Ascending aorta (tissue), 2 donors: ENCODE measurements around the gene LMTK2. TPM values are rescaled to one million over a fixed set of nuclear protein-coding genes. Genes with fewer than 3 reads are reported as not detected.

Experiments
- DNase-seq, 2 donors: peaks; one replicate each; pipeline ENCODE4 v3.0.0-alpha.2; 2019; ENCODE audit warnings: low spot score in 2 of 2
- H3K27ac ChIP-seq, 2 donors: fragments of 200-600 bp; sonication (generic); one replicate each; pipeline ENCODE4 v1.5.1; 2016 to 2017; ENCODE audit warnings: mild to moderate bottlenecking in 1 of 2
- H3K27me3 ChIP-seq: fragments of 200-600 bp; sonication (generic); one replicate; pipeline ENCODE4 v1.5.1; 2017
- H3K36me3 ChIP-seq, 2 donors: fragments of 200-600 bp; sonication (generic); one replicate each; pipeline ENCODE4 v1.5.1; 2016
- H3K4me1 ChIP-seq, 2 donors: fragments of 200-600 bp; sonication (generic); one replicate each; pipeline ENCODE4 v1.5.1; 2016 to 2017; ENCODE audit warnings: mild to moderate bottlenecking in 1 of 2
- H3K4me3 ChIP-seq, 2 donors: fragments of 200-600 bp; sonication (generic); one replicate each; pipeline ENCODE4 v1.5.1; 2016 to 2017; ENCODE audit warnings: mild to moderate bottlenecking in 1 of 2
- H3K9me3 ChIP-seq, 2 donors: fragments of 200-600 bp; sonication (generic); one replicate each; pipeline ENCODE4 v1.5.1; 2016
- intact Hi-C: fragments of 100-400 bp; cut with DNase I; formaldehyde crosslinking; loops from one replicate; pipeline ENCODE4 v1.15.1; 2023
- total RNA-seq: library from RNA; depleted of rRNA; stranded (reverse); fragments of >200 nt; gene quantifications from one replicate; pipeline ENCODE4 v1.1.0, GENCODE V29; 2016
- TF ChIP-seq, protein P1 (sequence below), 3 experiments: fragments of 200-600 bp in 2 of 3; fragments of 450-650 bp in 1 of 3; sonication (generic) in 2 of 3; IDR thresholded peaks; one replicate each; pipeline ENCODE4 v1.5.1; 2016 to 2019; ENCODE audit warnings: antibody characterized with exemption in 3 of 3, mild to moderate bottlenecking in 1 of 3, moderate library complexity in 1 of 3

LMTK2 gene
- total RNA-seq, 1 donor from 2014 or later, result 11.8 TPM

- peak in 1 of 2 donors; percentile 22 for DNase-seq
- Histone ChIP-seq H3K27ac (no peak overlapping the region), H3K4me1 (no peaks in the 10 kb centered on the region), H3K27me3 (no peaks in the 10 kb centered on the region), H3K36me3 (peaks cover 32 to 51% of the 10 kb centered on the region in 2 donors), H3K4me3 (no peak overlapping the region), H3K9me3 (no peaks in the 10 kb centered on the region)
- TF ChIP-seq, protein P1, sequence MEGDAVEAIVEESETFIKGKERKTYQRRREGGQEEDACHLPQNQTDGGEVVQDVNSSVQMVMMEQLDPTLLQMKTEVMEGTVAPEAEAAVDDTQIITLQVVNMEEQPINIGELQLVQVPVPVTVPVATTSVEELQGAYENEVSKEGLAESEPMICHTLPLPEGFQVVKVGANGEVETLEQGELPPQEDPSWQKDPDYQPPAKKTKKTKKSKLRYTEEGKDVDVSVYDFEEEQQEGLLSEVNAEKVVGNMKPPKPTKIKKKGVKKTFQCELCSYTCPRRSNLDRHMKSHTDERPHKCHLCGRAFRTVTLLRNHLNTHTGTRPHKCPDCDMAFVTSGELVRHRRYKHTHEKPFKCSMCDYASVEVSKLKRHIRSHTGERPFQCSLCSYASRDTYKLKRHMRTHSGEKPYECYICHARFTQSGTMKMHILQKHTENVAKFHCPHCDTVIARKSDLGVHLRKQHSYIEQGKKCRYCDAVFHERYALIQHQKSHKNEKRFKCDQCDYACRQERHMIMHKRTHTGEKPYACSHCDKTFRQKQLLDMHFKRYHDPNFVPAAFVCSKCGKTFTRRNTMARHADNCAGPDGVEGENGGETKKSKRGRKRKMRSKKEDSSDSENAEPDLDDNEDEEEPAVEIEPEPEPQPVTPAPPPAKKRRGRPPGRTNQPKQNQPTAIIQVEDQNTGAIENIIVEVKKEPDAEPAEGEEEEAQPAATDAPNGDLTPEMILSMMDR (IDR thresholded peaks at IDR 0.05), result no peak
- intact Hi-C loops, result no loop called here
These were observed 98.0 kb downstream of the LMTK2 start for GRCh38 chr7:98204670-98205069.

DNA sequence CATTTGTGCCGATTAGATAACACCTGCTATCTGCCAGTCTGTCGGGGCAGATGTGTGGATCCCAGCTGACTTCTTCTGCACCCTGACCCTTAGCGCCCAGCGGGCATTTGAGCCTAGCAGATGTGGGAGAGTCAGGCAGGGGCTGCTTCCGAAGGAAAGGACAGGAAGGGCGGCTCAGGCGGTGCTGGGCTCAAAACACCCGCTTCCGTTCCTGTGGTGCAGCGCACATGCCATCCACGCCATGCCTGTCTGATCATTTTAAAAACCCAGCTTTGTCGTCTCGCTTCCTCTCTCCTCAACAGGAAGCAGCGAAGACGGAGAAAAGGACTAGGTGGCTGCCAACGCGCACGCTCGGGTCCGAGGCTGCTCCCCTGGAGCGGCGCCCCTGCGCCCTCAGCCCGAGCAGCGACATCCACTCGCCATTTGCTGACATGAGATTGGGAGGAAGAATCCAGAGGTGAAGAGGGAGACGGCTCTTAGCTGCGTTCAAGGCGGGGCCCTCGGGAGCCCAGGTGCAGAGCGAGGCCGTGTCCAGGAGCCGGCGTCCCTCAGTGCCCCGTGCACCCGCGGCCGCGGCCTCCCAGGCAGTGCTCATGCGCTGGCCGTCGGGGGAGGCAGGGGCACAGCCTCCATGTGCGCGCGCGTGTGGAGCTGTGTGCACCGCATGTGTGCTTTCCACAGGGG lies 98.6 kb downstream of the LMTK2 start:
- Histone ChIP-seq H3K4me3 (no peak overlapping the region), H3K4me1 (no peaks in the 10 kb centered on the region), H3K27me3 (no peaks in the 10 kb centered on the region), H3K27ac (no peak overlapping the region), H3K36me3 (peaks cover 32 to 51% of the 10 kb centered on the region in 2 donors), H3K9me3 (no peaks in the 10 kb centered on the region)
- intact Hi-C loops, result no loop called here
- TF ChIP-seq, protein P1 (IDR thresholded peaks at IDR 0.05), result no peak
- DNase-seq, result peak in 1 of 2 donors; percentile 55

GRCh38 chr7:98206451-98207330 lies 100.0 kb downstream of the LMTK2 start:
- no peaks in the 10 kb centered on the region for H3K27me3 ChIP-seq
- intact Hi-C loops, result no loop called here
- TF ChIP-seq, protein P1 (IDR thresholded peaks at IDR 0.05), result no peak
- no peak overlapping the region for H3K27ac ChIP-seq
- no peak overlapping the region for H3K4me3 ChIP-seq
- no peaks in the 10 kb centered on the region for H3K9me3 ChIP-seq
- H3K36me3 ChIP-seq, result peaks cover 32 to 51% of the 10 kb centered on the region in 2 donors
- no peaks in the 10 kb centered on the region for H3K4me1 ChIP-seq
- DNase-seq, result peak in 1 of 2 donors; percentile 61

DNA sequence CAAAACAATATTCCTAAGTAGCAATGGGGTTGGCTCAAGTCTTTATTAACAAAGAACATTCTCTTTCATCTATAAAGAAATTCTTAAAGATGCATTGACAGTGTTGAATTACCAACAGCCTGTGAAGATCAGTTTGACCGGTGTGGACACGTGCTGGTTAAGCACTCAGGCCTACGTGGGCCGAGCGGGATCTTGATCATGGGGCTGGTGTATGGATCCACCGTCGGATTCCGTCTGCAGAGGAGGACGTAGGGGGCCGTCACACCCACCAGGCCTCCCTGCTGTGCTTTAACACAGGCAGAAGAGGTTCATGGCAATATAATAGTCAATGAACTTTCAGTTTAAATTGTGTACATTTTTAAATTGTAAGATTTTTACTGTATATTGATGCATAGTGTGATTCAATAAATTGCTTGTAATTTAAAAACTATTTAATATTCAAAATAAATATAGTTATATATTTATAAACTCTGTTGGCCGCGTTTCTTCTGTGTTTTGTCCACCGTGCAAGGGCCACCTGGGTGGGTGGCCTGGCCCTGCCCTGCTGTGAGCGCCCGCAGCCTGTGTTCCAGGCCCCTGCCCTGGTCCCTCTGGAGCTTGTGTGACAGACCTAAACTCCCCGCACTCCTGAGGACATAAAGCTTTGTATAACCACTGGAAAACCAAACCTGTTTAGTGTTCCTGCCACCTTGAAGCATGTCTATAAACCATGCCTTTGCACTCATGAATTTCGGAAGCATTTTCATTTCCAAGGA lies 102.7 kb downstream of the LMTK2 start:
- Histone ChIP-seq H3K4me3 (no peak overlapping the region), H3K4me1 (no peaks in the 10 kb centered on the region), H3K36me3 (peaks cover 22 to 34% of the 10 kb centered on the region in 2 donors), H3K9me3 (no peaks in the 10 kb centered on the region), H3K27ac (no peak overlapping the region), H3K27me3 (no peaks in the 10 kb centered on the region)
- TF ChIP-seq, protein P1 (IDR thresholded peaks at IDR 0.05), result no peak
- peak in 1 of 2 donors; percentile 47 for DNase-seq
- intact Hi-C loops, result no loop called here

DNA sequence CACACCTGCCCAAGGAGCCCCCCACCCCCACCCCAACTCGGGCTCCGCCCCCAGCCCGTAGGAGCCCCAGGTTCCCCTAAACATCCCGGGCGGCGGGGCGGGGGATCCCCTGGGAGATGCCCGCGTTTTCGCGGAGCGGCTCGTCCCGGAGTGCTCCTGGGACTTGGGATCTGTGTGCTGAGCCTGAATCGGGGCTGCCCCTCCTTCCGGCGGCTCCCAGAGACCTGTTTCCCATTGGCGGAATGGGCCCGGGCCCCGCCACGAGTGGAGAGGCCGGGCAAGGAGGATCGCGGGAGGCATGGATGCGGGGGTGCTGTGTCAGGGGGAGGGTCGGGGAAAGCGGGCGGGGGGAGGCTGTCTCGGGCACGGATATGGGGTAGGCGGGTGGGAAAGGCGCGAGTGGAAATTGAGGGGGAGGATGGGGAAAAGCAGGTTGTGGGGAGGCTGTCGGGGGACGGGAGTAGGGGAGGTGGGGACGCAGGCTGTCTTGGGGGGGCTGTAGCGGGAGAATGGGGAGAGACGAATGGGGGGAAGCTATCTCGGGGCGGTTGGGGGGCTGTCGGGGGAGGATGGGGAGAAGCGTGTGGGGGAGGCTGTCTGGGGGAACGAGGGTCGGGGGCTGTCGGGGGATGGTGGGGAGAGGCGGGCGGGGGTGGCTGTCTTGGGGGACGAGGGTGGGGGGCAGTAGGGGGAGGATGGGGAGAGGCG lies 104.0 kb downstream of the LMTK2 start:
- Histone ChIP-seq H3K9me3 (no peaks in the 10 kb centered on the region), H3K4me3 (peak overlapping the region; percentile 53 to 60), H3K4me1 (no peaks in the 10 kb centered on the region), H3K36me3 (peaks cover 13 to 22% of the 10 kb centered on the region in 2 donors), H3K27me3 (no peaks in the 10 kb centered on the region), H3K27ac (no peak overlapping the region)
- intact Hi-C loops, result no loop called here
- TF ChIP-seq, protein P1 (IDR thresholded peaks at IDR 0.05), result no peak
- DNase-seq, result peak in 1 of 2 donors; percentile 65
